Panc1 (cell line): ENCODE measurements around the gene ABCF3. TPM values are rescaled to one million over a fixed set of nuclear protein-coding genes. Genes with fewer than 3 reads are reported as not detected.

ENCODE experiments used
- ATAC-seq: fragments of 200-7000 bp; cut with Tn5 transposase; 2 replicates; pipeline ENCODE4 v1.9.1; 2020; ENCODE audit warnings: mild to moderate bottlenecking, moderate library complexity
- BruUV-seq: library from RNA; stranded (reverse); fragments of 400-500 nt; replicated peaks from 2 replicates; lab custom pipeline; 2021; lab: Mats Ljungman, UMichigan
- CTCF ChIA-PET: fragments of 300-600 bp; sonication (Branson Sonifier 250); formaldehyde crosslinking; loops from one replicate; lab custom pipeline; 2022; ENCODE audit warnings: antibody characterized with exemption; lab: Charles Lee
- POLR2A ChIA-PET: fragments of 300-600 bp; sonication (Branson Sonifier 250); formaldehyde crosslinking; loops from one replicate; lab custom pipeline; 2022; ENCODE audit warnings: antibody characterized with exemption; lab: Charles Lee
- DNase-seq: peaks from one replicate; pipeline ENCODE4 v3.0.0-alpha.2; 2010; ENCODE audit warnings: low read depth, low spot score
- H3K27ac ChIP-seq: 2 replicates; pipeline ENCODE4 v1.5.1; 2011; ENCODE audit warnings: mild to moderate bottlenecking, low read length, inconsistent platforms
- H3K27me3 ChIP-seq: fragments of 200-500 bp; sonication (Bioruptor generic); 2 replicates; pipeline ENCODE4 v1.6.0; 2014; ENCODE audit warnings: low read length, inconsistent platforms; ENCODE audit not compliant: control insufficient read depth, insufficient read depth
- H3K36me3 ChIP-seq: fragments of 200-500 bp; sonication (Bioruptor generic); 2 replicates; pipeline ENCODE4 v1.5.1; 2014; ENCODE audit warnings: inconsistent platforms, mild to moderate bottlenecking, low read length, moderate library complexity; ENCODE audit not compliant: control insufficient read depth, insufficient read depth
- H3K4me1 ChIP-seq: 2 replicates; pipeline ENCODE4 v1.5.1; 2011; ENCODE audit warnings: inconsistent platforms, mild to moderate bottlenecking, low read length, moderate library complexity; ENCODE audit not compliant: control insufficient read depth, insufficient read depth
- H3K4me3 ChIP-seq, 2 experiments: 2 replicates each; pipeline ENCODE4 v1.5.1; 2011 to 2012; ENCODE audit warnings: low read depth in 2 of 2, low read length in 2 of 2, mild to moderate bottlenecking in 2 of 2, inconsistent platforms in 1 of 2, moderate library complexity in 1 of 2
- H3K9me3 ChIP-seq: fragments of 200-500 bp; sonication (Bioruptor generic); 2 replicates; pipeline ENCODE4 v1.5.1; 2014; ENCODE audit warnings: low read depth, mild to moderate bottlenecking, inconsistent platforms, low read length, moderate library complexity; ENCODE audit not compliant: control insufficient read depth, insufficient read depth
- CTCF ChIP-seq: fragments of 450-650 bp; IDR thresholded peaks from 2 replicates; pipeline ENCODE4 v1.5.1; 2017; ENCODE audit warnings: mild to moderate bottlenecking
- POLR2AphosphoS5 ChIP-seq: IDR thresholded peaks from 2 replicates; pipeline ENCODE4 v1.6.1; 2012; ENCODE audit warnings: mild to moderate bottlenecking, low read depth, low read length, moderate library complexity
- REST ChIP-seq, 2 experiments: IDR thresholded peaks; 2 replicates each; pipeline ENCODE4 v1.6.1; 2011 to 2012; ENCODE audit warnings: low read depth in 2 of 2, control low read depth in 1 of 2, low read length in 1 of 2, mild to moderate bottlenecking in 1 of 2, moderate library complexity in 1 of 2; ENCODE audit not compliant: insufficient read depth in 1 of 2
- SIN3A ChIP-seq: IDR thresholded peaks from 2 replicates; pipeline ENCODE4 v1.6.1; 2012; ENCODE audit warnings: low read depth, mild to moderate bottlenecking, low read length, moderate library complexity, borderline replicate concordance; ENCODE audit not compliant: insufficient read depth
- TCF7L2 ChIP-seq: IDR thresholded peaks from 2 replicates; pipeline ENCODE4 v1.6.1; 2011; ENCODE audit warnings: mild to moderate bottlenecking, low read depth, low read length, inconsistent platforms
- in situ Hi-C: cut with HindIII; loops from 2 replicates; pipeline ENCODE4 v1.10.0; 2016; ENCODE audit warnings: low sequenced_read_pairs, low pct_unique_long_range_greater_than_20kb
- intact Hi-C: fragments of 100-400 bp; cut with micrococcal nuclease; formaldehyde crosslinking; loops from one replicate; pipeline ENCODE4 v1.10.0; 2022; ENCODE audit not compliant: unreplicated experiment
- total RNA-seq: library from RNA; stranded (reverse); gene quantifications from one replicate; pipeline ENCODE4 v1.2.1, GENCODE V29; 2021; ENCODE audit not compliant: unreplicated experiment

The ABCF3 gene
- total RNA-seq, 1 experiment from 2014 or later: 101 TPM

- TF ChIP-seq TCF7L2: no peak
- TF ChIP-seq CTCF: no peak
- CTCF ChIA-PET: no interaction called here
- no peaks in the 10 kb centered on the region for H3K9me3 ChIP-seq
- POLR2A ChIA-PET: interaction anchor here (0.6 kb wide), 1 partner anchor 138 kb away, joined by 7 read pairs; no protein-coding TSS in a partner anchor
- in situ Hi-C loops (no loop called here), intact Hi-C loops (loop anchor here (10.0 kb wide), 1 partner anchor 140 kb away; no protein-coding TSS in a partner anchor)
- H3K4me1 ChIP-seq: no peaks in the 10 kb centered on the region
- peaks cover 18% of the 10 kb centered on the region for H3K36me3 ChIP-seq
- no peaks in the 10 kb centered on the region for H3K27me3 ChIP-seq
- no peak for DNase-seq
- BruUV-seq: no TSS peak
- H3K27ac ChIP-seq: no peak overlapping the region
- no peak for ATAC-seq
- no peak overlapping the region for H3K4me3 ChIP-seq
Observed at GRCh38 chr3:184144505-184144904, 41.5 kb upstream of the ABCF3 start.

- ATAC-seq (peak; percentile 81), DNase-seq (no peak)
- BruUV-seq: no TSS peak
- ChIA-PET POLR2A (no interaction called here), CTCF (interaction anchor here (0.7 kb wide), 1 partner anchor 105 kb away, joined by 4 read pairs; the partner anchor contains the start of gene EEF1AKMT4)
- H3K4me3 ChIP-seq: no peak overlapping the region
- H3K9me3 ChIP-seq: no peaks in the 10 kb centered on the region
- intact Hi-C loops (loop anchor here (5.0 to 10.0 kb wide), 2 partner anchors 97 to 140 kb away; no protein-coding TSS in a partner anchor), in situ Hi-C loops (no loop called here)
- H3K27ac ChIP-seq: no peak overlapping the region
- H3K36me3 ChIP-seq: peaks cover 18% of the 10 kb centered on the region
- no peaks in the 10 kb centered on the region for H3K27me3 ChIP-seq
- H3K4me1 ChIP-seq: no peaks in the 10 kb centered on the region
- TF ChIP-seq POLR2AphosphoS5 (no peak), CTCF (peak; percentile 78)
Observed at GRCh38 chr3:184145111-184145524, 40.9 kb upstream of the ABCF3 start.

GRCh38 chr3:184145751-184146270 is 40.2 kb upstream of the ABCF3 start:
- Histone ChIP-seq H3K27me3 (no peaks in the 10 kb centered on the region), H3K36me3 (peaks cover 17% of the 10 kb centered on the region), H3K27ac (no peak overlapping the region), H3K4me3 (no peak overlapping the region), H3K9me3 (no peaks in the 10 kb centered on the region), H3K4me1 (no peaks in the 10 kb centered on the region)
- ChIA-PET CTCF (interaction anchor here (0.7 to 0.9 kb wide), 2 partner anchors 80 to 104 kb away, joined by 4 to 5 read pairs; partner anchors contain the start of gene EEF1AKMT4), POLR2A (no interaction called here)
- in situ Hi-C loops: no loop called here
- ATAC-seq (no peak), DNase-seq (no peak)
- no TSS peak for BruUV-seq
- intact Hi-C loops: loop anchor here (5.0 to 10.0 kb wide), 2 partner anchors 96 to 139 kb away; no protein-coding TSS in a partner anchor
- TF ChIP-seq REST (IDR thresholded peaks at IDR 0.05; ENCODE audit: insufficient read depth in 1 of 2, low read depth in 2 of 2, low read length in 1 of 2): no peak
- no peak for TF ChIP-seq TCF7L2
- TF ChIP-seq POLR2AphosphoS5: no peak; the same call in 1 of the 2 replicates
- no peak for TF ChIP-seq CTCF
- TF ChIP-seq SIN3A: no peak
